NOMO-1 (cell line): ENCODE data around the gene TRIM15.
"Not testable (repeated sequence)": the region's sequence is repeated elsewhere in the genome, so short reads cannot be mapped to it uniquely, and the experiment has no call there.

Source experiments
- DNase-seq, 2 experiments: peaks; one replicate each; lab custom pipeline; 2025; ENCODE audit not compliant: unreplicated experiment in 2 of 2; lab: John Stamatoyannopoulos, UW

Gene TRIM15

GRCh38 chr6:30163090-30163917 lies at the start of gene TRIM15:
TRIM15 (plus strand) TSS chr6:30163546; CDS start chr6:30163685, 139 bp downstream.
- no peak for DNase-seq

GRCh38 chr6:30113841-30114240 lies 49.5 kb upstream of the TRIM15 start:
- DNase-seq = no peak

GRCh38 chr6:30116724-30117123 lies 46.6 kb upstream of the TRIM15 start:
- no peak for DNase-seq

- not testable (repeated sequence) for DNase-seq
Observed at GRCh38 chr6:30118691-30119090, 44.7 kb upstream of the TRIM15 start.

GRCh38 chr6:30121446-30122366 lies 41.6 kb upstream of the TRIM15 start:
- no peak for DNase-seq

- peak; percentile 22 to 69 for DNase-seq
Observed at GRCh38 chr6:30122515-30122914, 40.8 kb upstream of the TRIM15 start.

GRCh38 chr6:30127238-30128093 lies 35.9 kb upstream of the TRIM15 start:
- no peak for DNase-seq

- no peak for DNase-seq
Observed at GRCh38 chr6:30129265-30130178, 33.8 kb upstream of the TRIM15 start.

GRCh38 chr6:30130179-30130679 lies 33.1 kb upstream of the TRIM15 start:
- no peak for DNase-seq

GRCh38 chr6:30130887-30131862 lies 32.2 kb upstream of the TRIM15 start:
- peak; percentile 47 to 83 for DNase-seq

- DNase-seq = no peak
Observed at GRCh38 chr6:30131947-30132497, 31.3 kb upstream of the TRIM15 start.

GRCh38 chr6:30135147-30135546 lies 28.2 kb upstream of the TRIM15 start:
- DNase-seq = no peak

GRCh38 chr6:30135757-30136156 lies 27.6 kb upstream of the TRIM15 start, which contains the start of gene TRIM40:
TRIM40 (plus strand) TSS chr6:30136140; CDS start chr6:30137037, 897 bp downstream.
- DNase-seq = no peak

- no peak for DNase-seq
Observed at GRCh38 chr6:30136570-30137286, 26.6 kb upstream of the TRIM15 start.

- DNase-seq = not testable (repeated sequence)
Observed at GRCh38 chr6:30140240-30140639, 23.1 kb upstream of the TRIM15 start.

- DNase-seq = no peak
Observed at GRCh38 chr6:30142665-30143064, 20.7 kb upstream of the TRIM15 start.

- no peak for DNase-seq
Observed at GRCh38 chr6:30143780-30144179, 19.6 kb upstream of the TRIM15 start.
